Measurements from ENCODE around the gene IL36G.

DNA sequence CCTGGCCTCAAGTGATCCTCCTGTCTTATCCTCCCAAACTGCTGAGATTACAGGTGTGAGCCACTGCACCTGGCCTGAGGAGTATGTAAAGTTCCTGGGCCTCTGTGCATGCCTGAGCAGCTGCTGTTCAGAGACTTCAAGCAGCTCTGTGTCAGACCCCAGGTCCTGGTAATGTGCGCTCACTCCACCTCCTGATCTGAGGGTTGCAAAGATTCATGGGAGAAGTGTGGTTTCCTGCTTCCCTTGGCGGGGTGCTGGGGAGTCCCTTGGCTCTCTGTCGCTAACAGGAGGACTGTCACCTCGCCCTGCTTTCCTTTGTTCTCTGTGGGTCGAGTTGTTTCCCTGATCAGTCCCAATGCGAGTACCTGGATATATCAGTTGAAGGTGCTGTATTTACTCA, 18.8 kb downstream of the IL36G start:
- TF ChIP-seq EZH2 (IDR thresholded peaks at IDR 0.05; ENCODE audit: low read length), result no peak
- TF ChIP-seq, protein P1, sequence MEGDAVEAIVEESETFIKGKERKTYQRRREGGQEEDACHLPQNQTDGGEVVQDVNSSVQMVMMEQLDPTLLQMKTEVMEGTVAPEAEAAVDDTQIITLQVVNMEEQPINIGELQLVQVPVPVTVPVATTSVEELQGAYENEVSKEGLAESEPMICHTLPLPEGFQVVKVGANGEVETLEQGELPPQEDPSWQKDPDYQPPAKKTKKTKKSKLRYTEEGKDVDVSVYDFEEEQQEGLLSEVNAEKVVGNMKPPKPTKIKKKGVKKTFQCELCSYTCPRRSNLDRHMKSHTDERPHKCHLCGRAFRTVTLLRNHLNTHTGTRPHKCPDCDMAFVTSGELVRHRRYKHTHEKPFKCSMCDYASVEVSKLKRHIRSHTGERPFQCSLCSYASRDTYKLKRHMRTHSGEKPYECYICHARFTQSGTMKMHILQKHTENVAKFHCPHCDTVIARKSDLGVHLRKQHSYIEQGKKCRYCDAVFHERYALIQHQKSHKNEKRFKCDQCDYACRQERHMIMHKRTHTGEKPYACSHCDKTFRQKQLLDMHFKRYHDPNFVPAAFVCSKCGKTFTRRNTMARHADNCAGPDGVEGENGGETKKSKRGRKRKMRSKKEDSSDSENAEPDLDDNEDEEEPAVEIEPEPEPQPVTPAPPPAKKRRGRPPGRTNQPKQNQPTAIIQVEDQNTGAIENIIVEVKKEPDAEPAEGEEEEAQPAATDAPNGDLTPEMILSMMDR (optimal IDR thresholded peaks at IDR 0.05 in 1 of 3, IDR thresholded peaks at IDR 0.05 in 1 of 3, conservative IDR thresholded peaks at IDR 0.05 in 1 of 3; ENCODE audit: extremely low read depth in 1 of 3, insufficient read depth in 2 of 3, low read length in 3 of 3), result no peak
